SKM-1 (cell line): ENCODE results near the gene TMEM258.
A peak's percentile ranks its signal among the peaks of the same experiment; 100 is the strongest.

Experiments used
- DNase-seq: peaks from one replicate; lab custom pipeline; 2025; ENCODE audit not compliant: unreplicated experiment; lab: John Stamatoyannopoulos, UW

Gene TMEM258

GRCh38 chr11:61792310-61793082 is at the start of gene TMEM258, which contains the start of gene FEN1:
Gene TMEM258 (minus strand): TSS chr11:61792599. CDS start chr11:61792558, 41 bp downstream.
Gene FEN1 (plus strand): TSS chr11:61792911. CDS start chr11:61795362, 2,451 bp downstream.
- DNase-seq: peak; percentile 85

- DNase-seq: no peak
Measured at GRCh38 chr11:61841636-61842527, 49.5 kb upstream of the TMEM258 start.

- no peak for DNase-seq
Measured at GRCh38 chr11:61840371-61840770, 48.0 kb upstream of the TMEM258 start.

GRCh38 chr11:61839742-61840141 is 47.3 kb upstream of the TMEM258 start:
- DNase-seq: no peak

- DNase-seq: no peak
Measured at GRCh38 chr11:61838921-61839320, 46.5 kb upstream of the TMEM258 start.

- no peak for DNase-seq
Measured at GRCh38 chr11:61838501-61838900, 46.1 kb upstream of the TMEM258 start.

- DNase-seq: no peak
Measured at GRCh38 chr11:61837411-61838005, 45.1 kb upstream of the TMEM258 start.

- DNase-seq: no peak
Measured at GRCh38 chr11:61836193-61836592, 43.8 kb upstream of the TMEM258 start.

- DNase-seq: peak; percentile 66
Measured at GRCh38 chr11:61834278-61835048, 42.1 kb upstream of the TMEM258 start.

- DNase-seq: no peak
Measured at GRCh38 chr11:61833926-61834277, 41.5 kb upstream of the TMEM258 start.

- DNase-seq: no peak
Measured at GRCh38 chr11:61833471-61833870, 41.1 kb upstream of the TMEM258 start.

GRCh38 chr11:61832754-61833153 is 40.4 kb upstream of the TMEM258 start:
- no peak for DNase-seq

GRCh38 chr11:61832207-61832606 is 39.8 kb upstream of the TMEM258 start:
- no peak for DNase-seq

- DNase-seq: no peak
Measured at GRCh38 chr11:61830237-61831105, 38.1 kb upstream of the TMEM258 start.

- no peak for DNase-seq
Measured at GRCh38 chr11:61829806-61830205, 37.4 kb upstream of the TMEM258 start.

- no peak for DNase-seq
Measured at GRCh38 chr11:61828629-61829407, 36.4 kb upstream of the TMEM258 start.

GRCh38 chr11:61828379-61828628 is 35.9 kb upstream of the TMEM258 start:
- DNase-seq: no peak

GRCh38 chr11:61827571-61828378 is 35.4 kb upstream of the TMEM258 start, which contains the start of gene FADS2:
Gene FADS2 (plus strand): TSS chr11:61828300. CDS start chr11:61828391, 91 bp downstream.
- peak; percentile 73 for DNase-seq
